GM23338 (cell line): Measurements from ENCODE around the gene TMEM63C. TPM values are rescaled to one million over a fixed set of nuclear protein-coding genes. Genes with fewer than 3 reads are reported as not detected.

Source experiments
- ATAC-seq: fragments of 200-7000 bp; cut with Tn5 transposase; 3 replicates; pipeline ENCODE4 v1.9.1; 2020
- DNase-seq: peaks from one replicate; pipeline ENCODE4 v3.0.0-alpha.2; 2015; ENCODE audit warnings: low spot score
- H2AFZ ChIP-seq: fragments of 200-600 bp; sonication (generic); 2 replicates; pipeline ENCODE4 v1.8.0; 2016; ENCODE audit warnings: antibody characterized with exemption, mild to moderate bottlenecking, moderate library complexity
- H3F3A ChIP-seq: fragments of 200-600 bp; sonication (generic); replicated peaks from 2 replicates; pipeline ENCODE4 v1.8.0; 2017; ENCODE audit warnings: antibody characterized with exemption, mixed run types, low read depth
- H3K27ac ChIP-seq: fragments of 200-600 bp; sonication (generic); 2 replicates; pipeline ENCODE4 v1.6.1; 2016; ENCODE audit warnings: low read depth
- H3K27me3 ChIP-seq: fragments of 200-600 bp; sonication (generic); 2 replicates; pipeline ENCODE4 v1.8.0; 2016; ENCODE audit warnings: mild to moderate bottlenecking, mixed run types, moderate library complexity; ENCODE audit not compliant: insufficient read depth
- H3K36me3 ChIP-seq: fragments of 200-600 bp; sonication (generic); 2 replicates; pipeline ENCODE4 v1.8.0; 2016; ENCODE audit warnings: mild to moderate bottlenecking; ENCODE audit not compliant: insufficient read depth
- H3K4me1 ChIP-seq: fragments of 200-600 bp; sonication (generic); 2 replicates; pipeline ENCODE4 v1.8.0; 2016; ENCODE audit warnings: mild to moderate bottlenecking, moderate library complexity; ENCODE audit not compliant: insufficient read depth
- H3K4me2 ChIP-seq: fragments of 200-600 bp; sonication (generic); 2 replicates; pipeline ENCODE4 v1.7.1; 2017; ENCODE audit warnings: mixed run types
- H3K4me3 ChIP-seq: fragments of 200-600 bp; sonication (generic); 2 replicates; pipeline ENCODE4 v1.6.1; 2016; ENCODE audit warnings: mixed run types
- H3K79me2 ChIP-seq: fragments of 200-600 bp; sonication (generic); replicated peaks from 2 replicates; pipeline ENCODE4 v1.8.0; 2017; ENCODE audit warnings: mild to moderate bottlenecking; ENCODE audit not compliant: insufficient read depth
- H3K9me2 ChIP-seq: fragments of 200-600 bp; sonication (generic); 2 replicates; pipeline ENCODE4 v1.8.0; 2017; ENCODE audit not compliant: insufficient read depth
- H4K20me1 ChIP-seq: fragments of 200-600 bp; sonication (generic); replicated peaks from 2 replicates; pipeline ENCODE4 v1.8.0; 2017; ENCODE audit warnings: mild to moderate bottlenecking; ENCODE audit not compliant: insufficient read depth
- H3K27ac Mint-ChIP-seq: 2 replicates; pipeline ENCODE4 v1.8.0; 2020; ENCODE audit warnings: inconsistent platforms, mild to moderate bottlenecking, moderate library complexity, mixed read lengths
- H3K27me3 Mint-ChIP-seq: 3 replicates; pipeline ENCODE4 v1.8.0; 2022; ENCODE audit warnings: low read depth, mild to moderate bottlenecking, moderate library complexity, mixed read lengths, inconsistent platforms; ENCODE audit not compliant: insufficient read depth, poor library complexity
- H3K36me3 Mint-ChIP-seq: 3 replicates; pipeline ENCODE4 v1.8.0; 2021; ENCODE audit warnings: low read depth, mild to moderate bottlenecking, inconsistent platforms, moderate library complexity, mixed read lengths
- H3K4me1 Mint-ChIP-seq: 3 replicates; pipeline ENCODE4 v1.8.0; 2020; ENCODE audit warnings: mild to moderate bottlenecking, inconsistent platforms, mixed read lengths
- H3K4me3 Mint-ChIP-seq: 3 replicates; pipeline ENCODE4 v1.8.0; 2021; ENCODE audit warnings: moderate library complexity, mild to moderate bottlenecking, inconsistent platforms, mixed read lengths
- H3K9me3 Mint-ChIP-seq: 3 replicates; pipeline ENCODE4 v1.8.0; 2020; ENCODE audit warnings: moderate library complexity, mild to moderate bottlenecking, inconsistent platforms, mixed read lengths
- CREB1 ChIP-seq: fragments of 250-450 bp; sonication (Bioruptor Pico); IDR thresholded peaks from 2 replicates; pipeline ENCODE4 v1.5.0; 2020; ENCODE audit warnings: low read depth, mild to moderate bottlenecking, moderate library complexity
- ETS1 ChIP-seq: IDR thresholded peaks from 2 replicates; pipeline ENCODE4 v1.6.1; 2016; ENCODE audit warnings: antibody characterized with exemption
- EZH2 ChIP-seq: fragments of 200-600 bp; sonication (generic); IDR thresholded peaks from one replicate; pipeline ENCODE4 v1.8.0; 2017; ENCODE audit warnings: antibody characterized with exemption, mild to moderate bottlenecking, low read depth; ENCODE audit not compliant: unreplicated experiment
- EZH2phosphoT487 ChIP-seq: fragments of 200-600 bp; sonication (generic); IDR thresholded peaks from one replicate; pipeline ENCODE4 v1.8.1; 2018; ENCODE audit warnings: antibody characterized with exemption; ENCODE audit not compliant: unreplicated experiment
- JUNB ChIP-seq: IDR thresholded peaks from one replicate; pipeline ENCODE4 v1.6.1; 2016; ENCODE audit warnings: antibody characterized with exemption; ENCODE audit not compliant: unreplicated experiment
- NANOG ChIP-seq: IDR thresholded peaks from 2 replicates; pipeline ENCODE4 v1.6.1; 2016; ENCODE audit warnings: antibody characterized with exemption, borderline replicate concordance
- POLR2AphosphoS5 ChIP-seq: IDR thresholded peaks from 2 replicates; pipeline ENCODE4 v1.6.1; 2016; ENCODE audit warnings: antibody characterized with exemption, low read depth
- REST ChIP-seq: IDR thresholded peaks from one replicate; pipeline ENCODE4 v1.6.1; 2018; ENCODE audit warnings: antibody characterized with exemption; ENCODE audit not compliant: unreplicated experiment
- STAT1 ChIP-seq: IDR thresholded peaks from one replicate; pipeline ENCODE4 v1.6.1; 2016; ENCODE audit warnings: antibody characterized with exemption; ENCODE audit not compliant: unreplicated experiment
- ZNF114 ChIP-seq: fragments of 250-450 bp; sonication (Bioruptor Pico); IDR thresholded peaks from 2 replicates; pipeline ENCODE4 v1.5.0; 2020; ENCODE audit warnings: mild to moderate bottlenecking, moderate library complexity
- ZNF331 ChIP-seq: fragments of 250-450 bp; sonication (Bioruptor Pico); IDR thresholded peaks from 2 replicates; pipeline ENCODE4 v1.5.0; 2020; ENCODE audit warnings: low read depth, mild to moderate bottlenecking, moderate library complexity
- ZNF462 ChIP-seq: fragments of 250-450 bp; sonication (Bioruptor Pico); IDR thresholded peaks from 2 replicates; pipeline ENCODE4 v1.5.0; 2020; ENCODE audit warnings: mild to moderate bottlenecking, moderate library complexity
- polyA plus RNA-seq: library from polyadenylated mRNA; unstranded; fragments of >200 nt; fragmentation: Nextera tagmentation; extraction: Ambion mirVana; gene quantifications from 2 replicates; pipeline ENCODE4 v1.2.1, GENCODE V29; 2016
- total RNA-seq: library from RNA; depleted of rRNA; stranded (reverse); fragments of >200 nt; shearing (Covaris generic); gene quantifications from 2 replicates; pipeline ENCODE4 v1.2.3, GENCODE V29; 2014
- TF ChIP-seq, protein P1 (sequence below), 2 experiments: fragments of 200-600 bp in 1 of 2; sonication (generic) in 1 of 2; conservative IDR thresholded peaks; 2 replicates each; pipeline versions ENCODE4 v1.5.1 to v1.6.1; 2016 to 2017; ENCODE audit warnings: antibody characterized with exemption in 2 of 2, low read depth in 2 of 2, mild to moderate bottlenecking in 2 of 2, moderate library complexity in 1 of 2

TMEM63C gene
- total and polyA plus RNA-seq, 2 experiments from 2014 or later: 2.1 to 6.3 TPM

GRCh38 chr14:77299771-77300170, 118.2 kb downstream of the TMEM63C start:
- no peak overlapping the region for H3K4me3 ChIP-seq
- Mint-ChIP-seq H3K27ac (no peak overlapping the region), H3K4me3 (no peak overlapping the region), H3K4me1 (peaks cover 6% of the 10 kb centered on the region; the same call in 2 of the 3 replicates), H3K36me3 (peaks cover 22% of the 10 kb centered on the region), H3K9me3 (no peaks in the 10 kb centered on the region; the same call in 2 of the 3 replicates), H3K27me3 (no peaks in the 10 kb centered on the region)
- H3K27ac ChIP-seq: no peak overlapping the region
- no peaks in the 10 kb centered on the region for H3K27me3 ChIP-seq
- DNase-seq (no peak), ATAC-seq (no peak)
- H2AFZ ChIP-seq: no peak overlapping the region
- H4K20me1 ChIP-seq: no peaks in the 10 kb centered on the region; the same call in 1 of the 2 replicates
- no peaks in the 10 kb centered on the region; the same call in 1 of the 2 replicates for H3F3A ChIP-seq
- no peaks in the 10 kb centered on the region for H3K36me3 ChIP-seq
- H3K4me2 ChIP-seq: no peak overlapping the region
- no peaks in the 10 kb centered on the region for H3K79me2 ChIP-seq
- no peaks in the 10 kb centered on the region for H3K9me2 ChIP-seq
- no peaks in the 10 kb centered on the region for H3K4me1 ChIP-seq
- TF ChIP-seq, protein P1, sequence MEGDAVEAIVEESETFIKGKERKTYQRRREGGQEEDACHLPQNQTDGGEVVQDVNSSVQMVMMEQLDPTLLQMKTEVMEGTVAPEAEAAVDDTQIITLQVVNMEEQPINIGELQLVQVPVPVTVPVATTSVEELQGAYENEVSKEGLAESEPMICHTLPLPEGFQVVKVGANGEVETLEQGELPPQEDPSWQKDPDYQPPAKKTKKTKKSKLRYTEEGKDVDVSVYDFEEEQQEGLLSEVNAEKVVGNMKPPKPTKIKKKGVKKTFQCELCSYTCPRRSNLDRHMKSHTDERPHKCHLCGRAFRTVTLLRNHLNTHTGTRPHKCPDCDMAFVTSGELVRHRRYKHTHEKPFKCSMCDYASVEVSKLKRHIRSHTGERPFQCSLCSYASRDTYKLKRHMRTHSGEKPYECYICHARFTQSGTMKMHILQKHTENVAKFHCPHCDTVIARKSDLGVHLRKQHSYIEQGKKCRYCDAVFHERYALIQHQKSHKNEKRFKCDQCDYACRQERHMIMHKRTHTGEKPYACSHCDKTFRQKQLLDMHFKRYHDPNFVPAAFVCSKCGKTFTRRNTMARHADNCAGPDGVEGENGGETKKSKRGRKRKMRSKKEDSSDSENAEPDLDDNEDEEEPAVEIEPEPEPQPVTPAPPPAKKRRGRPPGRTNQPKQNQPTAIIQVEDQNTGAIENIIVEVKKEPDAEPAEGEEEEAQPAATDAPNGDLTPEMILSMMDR (conservative IDR thresholded peaks at IDR 0.05; ENCODE audit: low read depth in 2 of 2): no peak
- TF ChIP-seq ZNF331 (CRISPR knock-in tag) (no peak), ZNF114 (CRISPR knock-in tag) (no peak), NANOG (no peak), STAT1 (no peak), ETS1 (no peak), EZH2 (no peak), EZH2phosphoT487 (no peak), REST (no peak), POLR2AphosphoS5 (no peak), JUNB (no peak), CREB1 (CRISPR knock-in tag) (no peak), ZNF462 (no peak)
